HCT116 (cell line): ENCODE data around the gene CALD1.

Experiments
- CTCF ChIP-seq, 3 experiments: fragments of 200-600 bp in 1 of 3; sonication (generic) in 1 of 3; IDR thresholded peaks in 2 of 3; conservative IDR thresholded peaks in 1 of 3; 2 replicates each; pipeline ENCODE4 v1.5.1; 2012 to 2017; ENCODE audit warnings: low read depth in 2 of 3, low read length in 2 of 3, antibody characterized with exemption in 1 of 3, borderline replicate concordance in 1 of 3, control low read depth in 1 of 3, mild to moderate bottlenecking in 1 of 3, mixed read lengths in 1 of 3, mixed run types in 1 of 3, moderate library complexity in 1 of 3; ENCODE audit not compliant: insufficient read depth in 1 of 3
- JUND ChIP-seq: IDR thresholded peaks from 2 replicates; pipeline ENCODE4 v1.6.1; 2012
- POLR2A ChIP-seq: IDR thresholded peaks from 2 replicates; pipeline ENCODE4 v1.7.0; 2011; ENCODE audit warnings: borderline replicate concordance; ENCODE audit not compliant: insufficient read depth, insufficient read length; ENCODE audit errors: extremely low read depth

DNA sequence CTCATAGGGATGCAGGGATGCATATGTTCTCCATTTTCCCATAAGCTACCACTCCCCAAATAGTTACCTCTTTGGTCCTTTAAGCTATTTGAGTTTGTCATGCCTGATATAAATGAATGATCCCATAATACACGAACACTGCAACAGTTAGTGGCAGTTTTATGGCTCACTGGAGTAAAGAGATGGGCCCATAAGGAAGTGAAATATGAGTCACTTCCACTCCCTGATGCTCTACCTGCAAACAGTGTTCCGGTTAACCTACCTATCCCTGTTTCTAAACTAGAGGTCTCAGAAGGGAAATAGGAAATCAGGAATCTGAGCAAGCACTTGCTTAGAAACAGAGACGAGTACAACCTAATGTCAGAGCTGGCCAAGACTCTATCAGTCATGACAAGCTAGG, 71.7 kb downstream of the CALD1 start:
- TF ChIP-seq JUND: no peak
- TF ChIP-seq POLR2A: no peak
- TF ChIP-seq CTCF (IDR thresholded peaks at IDR 0.05 in 2 of 3, conservative IDR thresholded peaks at IDR 0.05 in 1 of 3; ENCODE audit: borderline replicate concordance in 1 of 3, insufficient read depth in 1 of 3, low read depth in 2 of 3, low read length in 2 of 3): no peak
